H9 (cell line): Measurements from ENCODE around the gene RFX8. TPM values are rescaled to one million over a fixed set of nuclear protein-coding genes. Genes with fewer than 3 reads are reported as not detected.

Experiments used
- DNase-seq: peaks from one replicate; pipeline ENCODE4 v3.0.0-alpha.2; 2017
- H2AFZ ChIP-seq: one replicate; pipeline ENCODE4 v1.6.1; 2013; ENCODE audit warnings: mild to moderate bottlenecking, low read length, control low read depth, moderate library complexity
- H2AK5ac ChIP-seq: 2 replicates; pipeline ENCODE4 v1.6.1; 2013; ENCODE audit warnings: low read length, control low read depth, mixed read lengths; ENCODE audit not compliant: insufficient read length
- H2BK120ac ChIP-seq: one replicate; pipeline ENCODE4 v1.6.1; 2013; ENCODE audit warnings: low read depth, mild to moderate bottlenecking, low read length, control low read depth, inconsistent platforms; ENCODE audit not compliant: poor library complexity, severe bottlenecking
- H2BK12ac ChIP-seq: 2 replicates; pipeline ENCODE4 v1.6.1; 2013; ENCODE audit warnings: low read length, control low read depth, mixed read lengths, low read depth; ENCODE audit not compliant: insufficient read length
- H2BK15ac ChIP-seq: 2 replicates; pipeline ENCODE4 v1.6.1; 2013; ENCODE audit warnings: low read depth, low read length, control low read depth
- H2BK20ac ChIP-seq: one replicate; pipeline ENCODE4 v1.6.1; 2013; ENCODE audit warnings: low read depth, mild to moderate bottlenecking, low read length, control low read depth, inconsistent platforms; ENCODE audit not compliant: poor library complexity, severe bottlenecking
- H2BK5ac ChIP-seq: 2 replicates; pipeline ENCODE4 v1.6.1; 2013; ENCODE audit warnings: low read length, control low read depth, mixed read lengths; ENCODE audit not compliant: insufficient read length
- H3K14ac ChIP-seq: 2 replicates; pipeline ENCODE4 v1.6.1; 2013; ENCODE audit warnings: low read length, control low read depth; ENCODE audit not compliant: insufficient read depth
- H3K18ac ChIP-seq: 2 replicates; pipeline ENCODE4 v1.6.1; 2013; ENCODE audit warnings: low read depth, mild to moderate bottlenecking, mixed read lengths, low read length, control low read depth; ENCODE audit not compliant: insufficient read length
- H3K23ac ChIP-seq: 2 replicates; pipeline ENCODE4 v1.6.1; 2013; ENCODE audit warnings: low read length, control low read depth, mixed read lengths, low read depth; ENCODE audit not compliant: insufficient read length
- H3K23me2 ChIP-seq: 2 replicates; pipeline ENCODE4 v1.6.1; 2013; ENCODE audit warnings: low read depth, mild to moderate bottlenecking, mixed read lengths, low read length, control low read depth; ENCODE audit not compliant: insufficient read length, poor library complexity, severe bottlenecking
- H3K27ac ChIP-seq: 2 replicates; pipeline ENCODE4 v1.5.1; 2013; ENCODE audit warnings: low read length, control low read depth, mixed read lengths, low read depth; ENCODE audit not compliant: insufficient read length
- H3K27me3 ChIP-seq: 2 replicates; pipeline ENCODE4 v1.6.1; 2013; ENCODE audit warnings: low read length, control low read depth, inconsistent platforms; ENCODE audit not compliant: insufficient read depth
- H3K4ac ChIP-seq: 2 replicates; pipeline ENCODE4 v1.6.1; 2013; ENCODE audit warnings: low read depth, mild to moderate bottlenecking, control low read depth, inconsistent platforms, low read length, moderate library complexity
- H3K4me1 ChIP-seq: 2 replicates; pipeline ENCODE4 v1.6.1; 2013; ENCODE audit warnings: low read length, control low read depth, inconsistent platforms; ENCODE audit not compliant: insufficient read depth
- H3K4me2 ChIP-seq: 2 replicates; pipeline ENCODE4 v1.6.1; 2013; ENCODE audit warnings: low read length, control low read depth, mixed read lengths; ENCODE audit not compliant: insufficient read length, insufficient read depth
- H3K56ac ChIP-seq: 2 replicates; pipeline ENCODE4 v1.6.1; 2013; ENCODE audit warnings: low read depth, mild to moderate bottlenecking, mixed read lengths, low read length, control low read depth; ENCODE audit not compliant: insufficient read length
- H3K79me1 ChIP-seq: 2 replicates; pipeline ENCODE4 v1.6.1; 2013; ENCODE audit warnings: low read depth, mild to moderate bottlenecking, moderate library complexity, low read length, control low read depth, inconsistent platforms; ENCODE audit not compliant: insufficient read depth, poor library complexity, severe bottlenecking
- H3K79me2 ChIP-seq: 2 replicates; pipeline ENCODE4 v1.6.1; 2013; ENCODE audit warnings: low read length, control low read depth, inconsistent platforms; ENCODE audit not compliant: insufficient read depth
- H3K9ac ChIP-seq: 2 replicates; pipeline ENCODE4 v1.6.1; 2013; ENCODE audit warnings: low read length, control low read depth, mixed read lengths; ENCODE audit not compliant: insufficient read length; ENCODE audit errors: extremely low read depth
- H3K9me3 ChIP-seq: one replicate; pipeline ENCODE4 v1.6.1; 2013; ENCODE audit warnings: low read depth, low read length, inconsistent platforms; ENCODE audit not compliant: control insufficient read depth
- H3T11ph ChIP-seq: one replicate; pipeline ENCODE4 v1.6.1; 2013; ENCODE audit warnings: mild to moderate bottlenecking, low read length, control low read depth, inconsistent platforms
- H4K20me1 ChIP-seq: one replicate; pipeline ENCODE4 v1.6.1; 2013; ENCODE audit not compliant: control insufficient read depth, insufficient read length, insufficient read depth
- H4K5ac ChIP-seq: 2 replicates; pipeline ENCODE4 v1.6.1; 2013; ENCODE audit warnings: low read depth, mild to moderate bottlenecking, mixed read lengths, low read length, control low read depth; ENCODE audit not compliant: insufficient read length
- H4K8ac ChIP-seq: replicated peaks from 2 replicates; pipeline ENCODE4 v1.6.1; 2013; ENCODE audit warnings: low read length, control low read depth, mixed read lengths, low read depth; ENCODE audit not compliant: insufficient read length
- H4K91ac ChIP-seq: 2 replicates; pipeline ENCODE4 v1.6.1; 2013; ENCODE audit warnings: low read depth, mild to moderate bottlenecking, moderate library complexity, mixed read lengths, low read length, control low read depth; ENCODE audit not compliant: insufficient read length
- H3K27ac Mint-ChIP-seq, 3 experiments: 2 replicates in 2 of 3; 3 replicates in 1 of 3; pipeline ENCODE4 v1.8.0; 2020 to 2021; ENCODE audit warnings: mixed read lengths in 3 of 3, mild to moderate bottlenecking in 1 of 3, moderate library complexity in 1 of 3
- H3K27me3 Mint-ChIP-seq: 2 replicates; pipeline ENCODE4 v1.8.0; 2021; ENCODE audit warnings: low read depth, mild to moderate bottlenecking, moderate library complexity, mixed read lengths
- H3K36me3 Mint-ChIP-seq, 3 experiments: 2 replicates in 2 of 3; 3 replicates in 1 of 3; pipeline ENCODE4 v1.8.0; 2020 to 2021; ENCODE audit warnings: low read depth in 3 of 3, mixed read lengths in 3 of 3; ENCODE audit not compliant: insufficient read depth in 1 of 3
- H3K4me1 Mint-ChIP-seq, 2 experiments: 2 replicates each; pipeline ENCODE4 v1.8.0; 2020; ENCODE audit warnings: mixed read lengths in 2 of 2
- H3K4me3 Mint-ChIP-seq, 2 experiments: 2 replicates in 1 of 2; 3 replicates in 1 of 2; pipeline ENCODE4 v1.8.0; 2020 to 2021; ENCODE audit warnings: mild to moderate bottlenecking in 2 of 2, mixed read lengths in 2 of 2, moderate library complexity in 1 of 2
- H3K9me3 Mint-ChIP-seq, 2 experiments: 2 replicates in 1 of 2; 3 replicates in 1 of 2; pipeline ENCODE4 v1.8.0; 2020; ENCODE audit warnings: mild to moderate bottlenecking in 2 of 2, mixed read lengths in 2 of 2, moderate library complexity in 1 of 2
- CTCF ChIP-seq: fragments of 200-600 bp; sonication (generic); conservative IDR thresholded peaks from 3 replicates; pipeline ENCODE4 v1.8.0; 2021; ENCODE audit warnings: antibody characterized with exemption, mild to moderate bottlenecking
- WGBS: extraction: QIAGEN DNeasy Blood & Tissue Kit; methylation state at CpG from one replicate; pipeline ENCODE4 v1.1.7; 2013; ENCODE audit warnings: missing lambda C conversion rate, low lambda C conversion rate, mixed read lengths; ENCODE audit not compliant: insufficient read length; ENCODE audit errors: extremely low coverage; 5-methylcytosine and 5-hydroxymethylcytosine counted together
- total RNA-seq: library from RNA; stranded (reverse); gene quantifications from 2 replicates; pipeline ENCODE4 v1.2.1, GENCODE V29; 2021

Gene RFX8
- total RNA-seq, 1 experiment from 2014 or later, result 0.22 TPM

GRCh38 chr2:101405351-101405899 lies 69.5 kb downstream of the RFX8 start:
- no peak overlapping the region for H3K4me3 Mint-ChIP-seq
- no peaks in the 10 kb centered on the region for H3K36me3 Mint-ChIP-seq
- Histone ChIP-seq H4K8ac (no peak overlapping the region), H3K4me2 (no peak overlapping the region), H3K27me3 (no peaks in the 10 kb centered on the region), H2BK20ac (no peak overlapping the region), H4K20me1 (no peaks in the 10 kb centered on the region), H3K79me2 (no peaks in the 10 kb centered on the region), H3K4ac (no peak overlapping the region), H4K91ac (no peak overlapping the region), H3K9ac (no peak overlapping the region), H3T11ph (no peak overlapping the region), H3K9me3 (no peaks in the 10 kb centered on the region), H2BK5ac (no peak overlapping the region), H3K14ac (no peak overlapping the region), H3K4me1 (no peaks in the 10 kb centered on the region), H3K56ac (no peak overlapping the region), H3K79me1 (no peaks in the 10 kb centered on the region), H3K23me2 (no peaks in the 10 kb centered on the region), H2BK15ac (no peak overlapping the region), H3K23ac (no peak overlapping the region), H2AK5ac (no peak overlapping the region), H3K18ac (no peak overlapping the region), H2BK12ac (no peak overlapping the region), H4K5ac (no peak overlapping the region), H2AFZ (no peak overlapping the region), H3K27ac (no peak overlapping the region), H2BK120ac (no peak overlapping the region)
- WGBS, result no CpG with 5 or more reads among the region's 7 CpGs
- no peak overlapping the region for H3K27ac Mint-ChIP-seq
- no peaks in the 10 kb centered on the region; the same call in 1 of the 2 replicates for H3K27me3 Mint-ChIP-seq
- TF ChIP-seq CTCF, result no peak
- H3K9me3 Mint-ChIP-seq, result no peaks in the 10 kb centered on the region; a peak in 2 of 5 replicates
- no peak for DNase-seq
- H3K4me1 Mint-ChIP-seq, result peaks cover 8% of the 10 kb centered on the region in 2 experiments
